WTC11 (cell line): ENCODE data around the gene ZNF750.

Source experiments
- CTCF ChIP-seq: fragments of 200-600 bp; IDR thresholded peaks from 2 replicates; pipeline ENCODE4 v1.8.0; 2022; ENCODE audit warnings: antibody characterized with exemption
- ELF4 ChIP-seq: sonication (generic); formaldehyde crosslinking; IDR thresholded peaks from 2 replicates; pipeline ENCODE4 v1.8.1; 2022; ENCODE audit warnings: low read depth, mild to moderate bottlenecking, moderate library complexity, missing genetic modification reagents

DNA sequence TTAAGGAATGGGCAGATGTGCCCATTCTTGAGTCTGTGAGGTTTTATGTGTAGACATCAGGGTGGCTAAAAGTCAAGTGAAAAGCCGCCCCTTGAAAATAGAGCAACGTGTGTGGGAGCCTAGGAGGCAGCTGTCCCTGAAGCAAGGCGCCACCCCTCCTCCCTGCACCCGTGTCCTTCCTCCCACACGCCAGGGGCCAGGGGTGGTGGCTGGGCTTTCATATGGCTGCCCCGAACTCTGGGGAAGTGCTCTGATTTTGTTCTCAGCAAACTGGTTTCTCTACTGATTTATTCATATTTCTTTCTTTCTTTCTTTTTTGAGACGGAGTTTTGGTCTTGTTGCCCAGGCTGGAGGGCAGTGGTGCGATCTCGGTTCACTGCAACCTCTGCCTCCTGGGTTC lies 4.7 kb downstream of the ZNF750 start:
- TF ChIP-seq ELF4 (CRISPR knock-in tag) = no peak
- no peak for TF ChIP-seq CTCF
